Superior temporal gyrus (tissue), 1 donor: ENCODE data around the gene ZNF106.
A peak's percentile ranks its signal among the peaks of the same experiment; 100 is the strongest.

Experiments
- DNase-seq: peaks from one replicate; pipeline ENCODE4 v3.0.0-alpha.2; 2016; ENCODE audit errors: extremely low spot score

The ZNF106 gene

DNA sequence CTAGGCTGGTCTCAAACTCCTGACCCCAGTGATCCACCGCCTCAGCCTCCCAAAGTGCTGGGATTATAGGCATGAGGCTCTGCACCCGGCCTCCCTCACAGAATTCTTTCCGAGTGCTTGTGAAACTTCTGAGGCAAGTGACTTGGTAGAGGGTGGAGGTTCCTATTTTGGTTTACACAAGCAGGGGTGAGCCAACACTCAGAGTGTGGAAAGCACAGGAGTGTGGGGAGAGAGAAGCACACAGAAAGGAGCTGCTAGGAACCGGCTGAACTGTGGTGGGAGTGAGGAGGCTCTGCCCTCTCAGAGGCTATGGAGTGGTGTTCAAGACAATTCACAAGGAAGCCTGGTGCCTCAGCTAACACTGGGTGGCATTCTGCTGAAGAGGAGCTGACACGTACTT, 123.9 kb downstream of the ZNF106 start:
- DNase-seq: no peak

DNA sequence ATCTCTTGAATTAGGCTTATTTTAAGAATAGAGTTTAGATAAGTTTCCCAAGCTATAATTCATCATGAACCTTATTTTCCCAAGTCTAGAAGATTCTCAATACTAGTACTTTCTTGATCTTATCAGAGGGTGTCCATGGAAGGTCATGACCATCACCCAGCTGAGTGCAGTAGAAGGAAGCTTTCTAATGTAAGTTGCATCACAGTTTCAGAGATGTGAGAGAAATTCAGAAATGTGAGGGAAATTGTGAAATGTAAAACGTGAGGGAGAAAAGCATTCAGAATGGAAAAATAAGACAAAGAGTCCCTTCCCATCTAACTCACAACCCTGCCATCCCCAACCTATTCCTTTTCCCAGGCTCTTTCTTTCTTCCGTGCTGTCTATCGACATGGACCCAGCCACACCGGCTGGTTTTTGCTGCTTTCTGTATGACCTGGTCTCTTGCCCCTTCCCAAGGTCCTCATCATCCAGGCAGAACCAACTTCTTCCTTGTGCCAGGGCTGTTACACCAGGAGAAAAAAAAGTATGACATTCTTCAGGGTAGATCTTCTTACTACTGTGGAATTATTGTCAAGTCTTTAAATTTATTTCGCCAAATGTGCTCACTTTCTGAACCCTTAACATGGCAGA, 124.9 kb downstream of the ZNF106 start:
- no peak for DNase-seq

DNA sequence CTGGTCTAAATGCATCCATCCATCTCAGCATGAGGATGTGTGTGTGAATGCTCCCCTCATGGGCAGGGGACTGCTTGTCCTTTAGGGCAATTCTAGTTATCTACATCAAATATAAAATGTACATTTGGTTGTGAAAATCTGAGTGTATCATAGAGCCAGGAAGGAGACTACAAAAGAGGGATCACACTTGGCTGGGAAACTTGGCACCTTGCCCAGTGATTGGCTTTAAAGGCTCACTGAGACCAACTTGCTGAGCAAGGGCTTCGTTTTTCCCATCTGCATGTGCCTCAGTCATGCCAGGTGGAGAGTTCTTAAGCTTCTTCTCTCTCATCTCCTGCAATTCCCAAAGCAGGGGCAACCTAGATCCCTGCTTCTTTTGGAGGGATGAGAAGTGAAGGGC, 126.4 kb downstream of the ZNF106 start:
- DNase-seq: peak; percentile 67

DNA sequence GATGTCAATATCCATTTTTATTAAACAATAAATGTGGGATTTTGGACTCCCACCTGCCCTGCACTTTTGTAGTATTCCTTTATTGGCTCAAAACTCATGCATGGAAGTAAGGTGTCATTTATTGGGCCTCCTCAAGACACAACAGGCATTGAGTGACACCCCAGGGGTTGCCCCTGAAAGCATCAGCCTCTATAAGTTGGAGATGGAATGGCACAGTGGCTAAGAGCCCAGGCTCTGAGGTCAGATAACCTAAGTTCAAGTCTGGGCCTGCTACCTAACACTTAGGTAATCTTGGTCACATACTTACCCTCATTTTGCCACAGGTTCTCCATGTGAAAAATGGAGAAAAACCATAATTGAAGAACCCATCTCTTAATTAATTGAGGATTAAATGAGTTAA, 127.0 kb downstream of the ZNF106 start:
- DNase-seq: no peak

DNA sequence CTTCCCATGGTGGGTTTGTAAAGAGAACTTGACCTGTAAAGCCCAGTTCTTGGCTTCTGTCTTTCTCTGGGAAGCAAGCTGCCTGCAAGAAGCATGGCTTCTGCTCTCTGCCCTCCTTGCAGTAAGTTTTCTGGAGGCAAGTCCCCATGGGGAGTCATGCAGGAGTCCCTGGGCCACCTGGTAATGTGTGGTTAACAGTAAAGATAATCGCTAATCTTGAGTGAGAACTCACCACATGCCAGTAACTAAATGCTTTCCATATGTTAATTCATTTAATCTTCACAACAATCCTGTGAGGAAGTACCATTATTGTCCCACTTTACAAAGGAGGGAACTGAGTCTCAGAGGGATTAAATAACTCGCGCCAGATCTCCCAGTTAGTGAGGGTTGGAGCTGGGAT, 127.5 kb downstream of the ZNF106 start:
- DNase-seq: no peak
